HFF-Myc (cell line): ENCODE results near the gene RAC3.

Experiments
- DNase-seq: peaks from one replicate; pipeline ENCODE4 v3.0.0-alpha.2; 2011; ENCODE audit warnings: low read depth; ENCODE audit errors: extremely low read depth
- H3K4me3 ChIP-seq: replicated peaks from 2 replicates; pipeline ENCODE4 v1.5.1; 2011; ENCODE audit warnings: low read depth, mild to moderate bottlenecking, control low read depth, low read length
- TF ChIP-seq, protein P1 (sequence below): IDR thresholded peaks from 2 replicates; pipeline ENCODE4 v1.5.1; 2012; ENCODE audit warnings: mild to moderate bottlenecking, low read depth, low read length, control low read depth; ENCODE audit errors: missing control alignments

The RAC3 gene

GRCh38 chr17:82058855-82059249 lies 27.4 kb downstream of the RAC3 start:
- H3K4me3 ChIP-seq: no peak overlapping the region
- TF ChIP-seq, protein P1, sequence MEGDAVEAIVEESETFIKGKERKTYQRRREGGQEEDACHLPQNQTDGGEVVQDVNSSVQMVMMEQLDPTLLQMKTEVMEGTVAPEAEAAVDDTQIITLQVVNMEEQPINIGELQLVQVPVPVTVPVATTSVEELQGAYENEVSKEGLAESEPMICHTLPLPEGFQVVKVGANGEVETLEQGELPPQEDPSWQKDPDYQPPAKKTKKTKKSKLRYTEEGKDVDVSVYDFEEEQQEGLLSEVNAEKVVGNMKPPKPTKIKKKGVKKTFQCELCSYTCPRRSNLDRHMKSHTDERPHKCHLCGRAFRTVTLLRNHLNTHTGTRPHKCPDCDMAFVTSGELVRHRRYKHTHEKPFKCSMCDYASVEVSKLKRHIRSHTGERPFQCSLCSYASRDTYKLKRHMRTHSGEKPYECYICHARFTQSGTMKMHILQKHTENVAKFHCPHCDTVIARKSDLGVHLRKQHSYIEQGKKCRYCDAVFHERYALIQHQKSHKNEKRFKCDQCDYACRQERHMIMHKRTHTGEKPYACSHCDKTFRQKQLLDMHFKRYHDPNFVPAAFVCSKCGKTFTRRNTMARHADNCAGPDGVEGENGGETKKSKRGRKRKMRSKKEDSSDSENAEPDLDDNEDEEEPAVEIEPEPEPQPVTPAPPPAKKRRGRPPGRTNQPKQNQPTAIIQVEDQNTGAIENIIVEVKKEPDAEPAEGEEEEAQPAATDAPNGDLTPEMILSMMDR: no peak
- DNase-seq: no peak

GRCh38 chr17:82059272-82060000 lies 28.0 kb downstream of the RAC3 start:
- no peak overlapping the region for H3K4me3 ChIP-seq
- TF ChIP-seq, protein P1: no peak
- no peak for DNase-seq

- DNase-seq: no peak
- no peak overlapping the region for H3K4me3 ChIP-seq
- TF ChIP-seq, protein P1: no peak
Measured at GRCh38 chr17:82060001-82060380, 28.5 kb downstream of the RAC3 start.

DNA sequence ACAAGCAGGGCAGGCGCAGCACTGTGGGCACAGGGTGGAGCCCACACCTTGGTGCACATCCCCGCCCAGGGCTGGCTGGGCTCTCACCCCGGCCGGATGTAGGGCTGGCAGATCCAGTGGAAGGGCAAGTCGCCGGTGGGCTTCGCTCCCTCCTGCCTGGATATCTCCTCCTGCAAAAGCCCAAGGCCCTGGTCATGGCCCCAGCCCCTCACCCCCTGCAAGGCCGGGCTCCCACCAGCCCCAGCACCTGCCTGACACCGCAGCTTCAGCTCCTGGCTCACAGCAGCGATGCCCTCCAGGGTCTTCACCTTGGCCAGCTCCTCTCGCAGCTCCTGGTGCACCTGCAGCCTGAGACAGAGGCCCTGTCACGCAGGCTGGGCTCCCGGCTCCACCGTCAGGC lies 29.1 kb downstream of the RAC3 start:
- TF ChIP-seq, protein P1: no peak
- no peak overlapping the region for H3K4me3 ChIP-seq
- DNase-seq: no peak

DNA sequence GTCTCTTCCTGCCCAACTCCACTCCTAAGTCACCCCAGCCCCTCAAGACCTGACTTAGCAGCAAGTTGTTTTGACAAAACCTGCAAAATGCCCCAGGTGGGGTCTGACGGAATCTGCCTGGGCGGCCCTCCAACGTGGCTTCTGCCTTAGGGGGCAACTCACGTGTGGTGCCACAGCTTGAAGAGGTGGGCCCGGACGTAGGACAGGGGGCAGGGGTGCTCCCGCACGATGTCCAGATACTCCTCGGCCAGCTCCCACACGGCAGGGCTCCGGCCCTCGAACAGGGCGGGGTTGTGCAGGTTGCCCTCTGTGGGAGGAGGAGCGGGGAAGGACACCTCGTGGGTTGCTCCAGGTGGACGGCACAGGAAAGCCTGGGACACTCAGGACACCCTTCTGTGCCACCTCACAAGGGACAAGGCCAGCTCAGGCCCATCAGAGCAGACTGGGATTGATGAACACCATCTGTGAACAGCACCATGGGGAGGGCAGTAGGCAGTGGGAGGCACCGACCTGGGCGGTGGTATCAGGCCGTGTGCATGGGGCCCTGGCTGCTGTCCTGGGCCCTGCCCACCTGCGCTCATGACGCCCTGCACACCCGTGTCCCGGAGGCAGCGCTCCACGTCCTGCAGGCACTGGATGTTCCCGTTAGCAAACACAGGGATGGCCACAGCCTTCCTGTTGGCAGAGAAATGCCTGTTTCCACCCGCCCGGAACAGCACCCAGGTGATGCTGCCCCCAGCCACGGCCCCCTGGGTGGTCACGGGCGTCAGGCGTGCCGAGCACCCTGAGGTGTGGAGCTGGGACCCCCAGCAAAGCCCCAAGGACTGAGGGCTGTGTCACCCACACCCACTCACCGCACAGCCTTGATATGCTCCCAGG lies 29.8 kb downstream of the RAC3 start:
- TF ChIP-seq, protein P1: no peak
- no peak overlapping the region for H3K4me3 ChIP-seq
- no peak for DNase-seq

GRCh38 chr17:82062076-82062983 lies 30.9 kb downstream of the RAC3 start:
- no peak for DNase-seq
- TF ChIP-seq, protein P1: no peak
- H3K4me3 ChIP-seq: no peak overlapping the region
